K562 (cell line): ENCODE results near the gene SLC34A1. TPM values are rescaled to one million over a fixed set of nuclear protein-coding genes. Genes with fewer than 3 reads are reported as not detected.
A peak's percentile ranks its signal among the peaks of the same experiment; 100 is the strongest.

Experiments used
- BCOR ChIP-seq: fragments of 450-650 bp; IDR thresholded peaks from 2 replicates; pipeline ENCODE4 v1.6.1; 2016
- BRF1 ChIP-seq: IDR thresholded peaks from 3 replicates; pipeline ENCODE4 v1.6.1; 2011; ENCODE audit warnings: borderline replicate concordance, mild to moderate bottlenecking; ENCODE audit not compliant: insufficient read length; ENCODE audit errors: extremely low read depth
- FOXM1 ChIP-seq, 2 experiments: fragments of 450-650 bp in 1 of 2; sonication (generic) in 1 of 2; formaldehyde crosslinking in 1 of 2; IDR thresholded peaks; 2 replicates each; pipeline versions ENCODE4 v1.6.1 to v1.9.0; 2017 to 2022; ENCODE audit warnings: low read depth in 2 of 2, mild to moderate bottlenecking in 2 of 2, missing genetic modification reagents in 1 of 2, moderate library complexity in 1 of 2
- HDAC2 ChIP-seq: fragments of 450-650 bp; IDR thresholded peaks from 2 replicates; pipeline ENCODE4 v1.6.1; 2016; ENCODE audit warnings: mild to moderate bottlenecking
- MED1 ChIP-seq: sonication (generic); formaldehyde crosslinking; IDR thresholded peaks from 2 replicates; pipeline ENCODE4 v1.8.1; 2023; ENCODE audit warnings: missing genetic modification reagents, borderline replicate concordance
- NR2F6 ChIP-seq: fragments of 450-650 bp; formaldehyde crosslinking; IDR thresholded peaks from 2 replicates; pipeline ENCODE4 v1.4.0; 2020; ENCODE audit warnings: mild to moderate bottlenecking
- PCBP1 ChIP-seq: fragments of 200-400 bp; formaldehyde crosslinking; IDR thresholded peaks from 2 replicates; pipeline ENCODE4 v1.6.1; 2018; ENCODE audit warnings: mild to moderate bottlenecking, low read depth, low read length; ENCODE audit not compliant: poor library complexity, severe bottlenecking
- PCBP2 ChIP-seq: fragments of 200-400 bp; formaldehyde crosslinking; IDR thresholded peaks from 2 replicates; pipeline ENCODE4 v1.6.1; 2018; ENCODE audit warnings: low read length, low read depth, mild to moderate bottlenecking, moderate library complexity; ENCODE audit not compliant: poor library complexity, severe bottlenecking
- PYGO2 ChIP-seq: fragments of 450-650 bp; IDR thresholded peaks from 2 replicates; pipeline ENCODE4 v1.6.1; 2016; ENCODE audit warnings: mild to moderate bottlenecking, missing genetic modification characterization, moderate library complexity, missing compliant biosample characterization
- TBP ChIP-seq: optimal IDR thresholded peaks from 2 replicates; pipeline ENCODE3; 2011; ENCODE audit warnings: low read depth, low read length, improper control_type of control experiment
- XRCC3 ChIP-seq: fragments of 450-650 bp; IDR thresholded peaks from 2 replicates; pipeline ENCODE4 v1.6.1; 2017; ENCODE audit warnings: mild to moderate bottlenecking, moderate library complexity
- ZNF3 ChIP-seq: fragments of 250-450 bp; sonication (Bioruptor Pico); IDR thresholded peaks from 2 replicates; pipeline ENCODE4 v1.5.0; 2021; ENCODE audit warnings: mild to moderate bottlenecking, moderate library complexity
- ZNF436 ChIP-seq: fragments of 250-450, 450-650 bp; sonication (Bioruptor Pico); formaldehyde crosslinking; IDR thresholded peaks from 2 replicates; pipeline ENCODE4 v1.7.0; 2020; ENCODE audit warnings: mild to moderate bottlenecking
- ZNF644 ChIP-seq: fragments of 200-800 bp; sonication (Bioruptor generic); IDR thresholded peaks from 2 replicates; pipeline ENCODE4 v1.6.1; 2016; ENCODE audit warnings: low read depth, missing genetic modification characterization, missing compliant biosample characterization
- ZNF695 ChIP-seq: fragments of 450-650 bp; formaldehyde crosslinking; IDR thresholded peaks from 2 replicates; pipeline ENCODE4 v1.4.0; 2020; ENCODE audit warnings: mild to moderate bottlenecking, moderate library complexity
- polyA plus RNA-seq, 8 experiments: library from polyadenylated mRNA; depleted of rRNA in 4 of 8; stranded (reverse) in 5 of 8; unstranded in 3 of 8; fragments of >200 nt; fragmentation: Nextera tagmentation in 2 of 8; fragmentation: Illumina TruSeq in 1 of 8; extraction: Ambion mirVana in 2 of 8; extraction: Trizol in 1 of 8; gene quantifications; 2 replicates each; pipeline versions ENCODE4 v1.2.1 to v1.2.3, GENCODE V29; 2011 to 2014; ENCODE audit warnings: inconsistent platforms in 1 of 8, missing spikeins in 1 of 8
- total RNA-seq, 7 experiments: library from RNA; depleted of rRNA in 6 of 7; stranded (reverse); fragments of >200 nt in 6 of 7; fragmentation: Illumina TruSeq in 2 of 7; extraction: Trizol in 2 of 7; gene quantifications; 2 replicates each; pipeline versions ENCODE4 v1.2.1 to v1.2.3, GENCODE V29; 2011 to 2021; ENCODE audit warnings: low replicate concordance in 1 of 7
- TF ChIP-seq, protein P1 (sequence below): fragments of 450-650 bp; IDR thresholded peaks from 2 replicates; pipeline ENCODE4 v1.6.1; 2017; ENCODE audit warnings: mild to moderate bottlenecking, moderate library complexity
- TF ChIP-seq, protein P2 (sequence below): sonication (generic); formaldehyde crosslinking; IDR thresholded peaks from 2 replicates; pipeline ENCODE4 v1.8.0; 2022; ENCODE audit warnings: mild to moderate bottlenecking, missing genetic modification reagents, borderline replicate concordance
- TF ChIP-seq, protein P3 (sequence below): fragments of 450-650 bp; formaldehyde crosslinking; conservative IDR thresholded peaks from 2 replicates; pipeline ENCODE4 v1.4.0; 2022; ENCODE audit warnings: mild to moderate bottlenecking, missing genetic modification characterization

Gene SLC34A1
- total and polyA plus RNA-seq, 9 of the 15 experiments (the other 6 are each of a cell fraction or from before 2014, with no cell fraction given), result not detected

DNA sequence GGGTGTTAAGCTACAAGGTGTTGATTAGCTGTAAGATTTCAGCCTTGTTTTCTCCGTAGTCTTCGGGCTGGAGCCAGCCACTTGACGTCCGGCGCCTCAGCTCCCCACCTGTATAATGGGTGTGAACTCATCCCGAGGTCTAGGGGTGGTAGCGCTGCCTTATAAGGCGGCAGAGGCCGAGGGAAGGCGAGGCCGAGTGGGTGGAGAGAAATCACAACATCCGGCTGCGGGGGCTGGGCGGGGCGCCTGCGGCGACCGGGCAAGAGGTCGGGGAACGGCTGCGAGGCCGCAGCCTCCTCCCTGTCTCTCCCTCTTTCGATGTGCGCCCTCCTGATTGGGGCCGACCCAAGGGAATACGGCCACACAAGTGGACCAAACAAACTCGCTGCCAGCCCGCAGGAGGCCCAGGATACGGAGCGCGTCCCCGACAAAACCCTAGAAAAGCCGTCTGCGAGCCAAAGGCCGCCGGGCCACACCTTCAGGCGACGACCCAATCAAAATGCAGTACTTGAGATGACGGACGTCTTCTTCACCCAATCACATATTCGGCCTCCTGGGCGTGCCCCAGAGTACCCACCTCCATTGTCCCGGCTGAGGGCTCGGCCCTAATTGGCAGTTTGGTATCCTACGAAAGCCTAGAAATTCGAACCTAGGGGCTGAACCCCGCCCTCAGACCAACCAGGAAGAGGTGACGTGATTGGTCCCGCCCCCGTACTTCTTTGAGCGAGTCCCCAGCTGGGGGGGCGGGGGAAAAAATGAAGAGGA lies 41.7 kb downstream of the SLC34A1 start (continued):
- TF ChIP-seq PCBP1 (peak; percentile 34), HDAC2 (peak; percentile 99), XRCC3 (no peak), BCOR (peak; percentile 98), MED1 (CRISPR knock-in tag) (no peak), PCBP2 (no peak), FOXM1 (IDR thresholded peaks at IDR 0.05; ENCODE audit: low read depth) (peak; percentile 92), FOXM1 (CRISPR knock-in tag; IDR thresholded peaks at IDR 0.05; ENCODE audit: low read depth) (no peak), ZNF436 (CRISPR knock-in tag) (no peak), NR2F6 (no peak), TBP (peak; percentile 73), BRF1 (no peak), ZNF695 (CRISPR knock-in tag) (no peak), ZNF644 (tag) (no peak), PYGO2 (tag) (no peak), ZNF3 (CRISPR knock-in tag) (no peak)
- TF ChIP-seq, protein P1, sequence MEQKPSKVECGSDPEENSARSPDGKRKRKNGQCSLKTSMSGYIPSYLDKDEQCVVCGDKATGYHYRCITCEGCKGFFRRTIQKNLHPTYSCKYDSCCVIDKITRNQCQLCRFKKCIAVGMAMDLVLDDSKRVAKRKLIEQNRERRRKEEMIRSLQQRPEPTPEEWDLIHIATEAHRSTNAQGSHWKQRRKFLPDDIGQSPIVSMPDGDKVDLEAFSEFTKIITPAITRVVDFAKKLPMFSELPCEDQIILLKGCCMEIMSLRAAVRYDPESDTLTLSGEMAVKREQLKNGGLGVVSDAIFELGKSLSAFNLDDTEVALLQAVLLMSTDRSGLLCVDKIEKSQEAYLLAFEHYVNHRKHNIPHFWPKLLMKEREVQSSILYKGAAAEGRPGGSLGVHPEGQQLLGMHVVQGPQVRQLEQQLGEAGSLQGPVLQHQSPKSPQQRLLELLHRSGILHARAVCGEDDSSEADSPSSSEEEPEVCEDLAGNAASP, result no peak
- TF ChIP-seq, protein P2, sequence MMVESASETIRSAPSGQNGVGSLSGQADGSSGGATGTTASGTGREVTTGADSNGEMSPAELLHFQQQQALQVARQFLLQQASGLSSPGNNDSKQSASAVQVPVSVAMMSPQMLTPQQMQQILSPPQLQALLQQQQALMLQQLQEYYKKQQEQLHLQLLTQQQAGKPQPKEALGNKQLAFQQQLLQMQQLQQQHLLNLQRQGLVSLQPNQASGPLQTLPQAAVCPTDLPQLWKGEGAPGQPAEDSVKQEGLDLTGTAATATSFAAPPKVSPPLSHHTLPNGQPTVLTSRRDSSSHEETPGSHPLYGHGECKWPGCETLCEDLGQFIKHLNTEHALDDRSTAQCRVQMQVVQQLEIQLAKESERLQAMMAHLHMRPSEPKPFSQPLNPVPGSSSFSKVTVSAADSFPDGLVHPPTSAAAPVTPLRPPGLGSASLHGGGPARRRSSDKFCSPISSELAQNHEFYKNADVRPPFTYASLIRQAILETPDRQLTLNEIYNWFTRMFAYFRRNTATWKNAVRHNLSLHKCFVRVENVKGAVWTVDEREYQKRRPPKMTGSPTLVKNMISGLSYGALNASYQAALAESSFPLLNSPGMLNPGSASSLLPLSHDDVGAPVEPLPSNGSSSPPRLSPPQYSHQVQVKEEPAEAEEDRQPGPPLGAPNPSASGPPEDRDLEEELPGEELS, result peak; percentile 81; the same call in 1 of the 2 replicates
- TF ChIP-seq, protein P3, sequence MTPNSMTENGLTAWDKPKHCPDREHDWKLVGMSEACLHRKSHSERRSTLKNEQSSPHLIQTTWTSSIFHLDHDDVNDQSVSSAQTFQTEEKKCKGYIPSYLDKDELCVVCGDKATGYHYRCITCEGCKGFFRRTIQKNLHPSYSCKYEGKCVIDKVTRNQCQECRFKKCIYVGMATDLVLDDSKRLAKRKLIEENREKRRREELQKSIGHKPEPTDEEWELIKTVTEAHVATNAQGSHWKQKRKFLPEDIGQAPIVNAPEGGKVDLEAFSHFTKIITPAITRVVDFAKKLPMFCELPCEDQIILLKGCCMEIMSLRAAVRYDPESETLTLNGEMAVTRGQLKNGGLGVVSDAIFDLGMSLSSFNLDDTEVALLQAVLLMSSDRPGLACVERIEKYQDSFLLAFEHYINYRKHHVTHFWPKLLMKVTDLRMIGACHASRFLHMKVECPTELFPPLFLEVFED (CRISPR knock-in tag), result no peak; the same call in 1 of the 2 replicates
